IMR-90 (cell line): ENCODE measurements around the gene DNM2. TPM values are rescaled to one million over a fixed set of nuclear protein-coding genes. Genes with fewer than 3 reads are reported as not detected.

ENCODE experiments used
- ATAC-seq: fragments of 200-7000 bp; cut with Tn5 transposase; 2 replicates; pipeline ENCODE4 v1.9.1; 2020; ENCODE audit warnings: low read depth, mild to moderate bottlenecking, moderate library complexity
- BruUV-seq: library from RNA; stranded (reverse); fragments of 400-500 nt; replicated peaks from 2 replicates; lab custom pipeline; 2021; lab: Mats Ljungman, UMichigan
- CTCF ChIA-PET: fragments of 300-600 bp; formaldehyde crosslinking; extraction: SDS; loops from one replicate; lab custom pipeline; 2021; ENCODE audit warnings: antibody characterized with exemption; lab: Yijun Ruan, JAX
- POLR2A ChIA-PET: fragments of 300-600 bp; sonication (Branson Sonifier 250); formaldehyde crosslinking; loops from one replicate; lab custom pipeline; 2022; ENCODE audit warnings: antibody characterized with exemption; ENCODE audit not compliant: unreplicated experiment; lab: Charles Lee
- DNase-seq: peaks from one replicate; pipeline ENCODE4 v3.0.0; 2013
- H2AFZ ChIP-seq: replicated peaks from 2 replicates; pipeline ENCODE3; 2013; ENCODE audit warnings: low read length, mild to moderate bottlenecking; ENCODE audit not compliant: poor library complexity
- H2AK5ac ChIP-seq: 2 replicates; pipeline ENCODE4 v1.6.1; 2013; ENCODE audit warnings: low read depth, low read length, inconsistent platforms
- H2AK9ac ChIP-seq: replicated peaks from 2 replicates; pipeline ENCODE3; 2013; ENCODE audit warnings: mild to moderate bottlenecking, low read depth, low read length, moderate library complexity; ENCODE audit not compliant: poor library complexity
- H2BK120ac ChIP-seq: 2 replicates; pipeline ENCODE4 v1.6.1; 2013; ENCODE audit warnings: low read depth, low read length, inconsistent platforms
- H2BK15ac ChIP-seq: 3 replicates; pipeline ENCODE4 v1.6.1; 2013; ENCODE audit warnings: low read depth, low read length, inconsistent platforms
- H2BK20ac ChIP-seq: 2 replicates; pipeline ENCODE4 v1.6.1; 2013; ENCODE audit warnings: low read depth, mild to moderate bottlenecking, inconsistent platforms, low read length, moderate library complexity
- H2BK5ac ChIP-seq: 2 replicates; pipeline ENCODE4 v1.6.1; 2013; ENCODE audit warnings: mild to moderate bottlenecking, low read depth, low read length, inconsistent platforms; ENCODE audit not compliant: poor library complexity, severe bottlenecking
- H3K14ac ChIP-seq: replicated peaks from 2 replicates; pipeline ENCODE4 v1.6.1; 2013; ENCODE audit warnings: low read depth, low read length, inconsistent platforms
- H3K18ac ChIP-seq: 2 replicates; pipeline ENCODE4 v1.6.1; 2013; ENCODE audit warnings: low read depth, low read length, control low read depth
- H3K23ac ChIP-seq: 2 replicates; pipeline ENCODE4 v1.6.1; 2013; ENCODE audit warnings: low read depth, low read length, inconsistent platforms
- H3K27ac ChIP-seq: 2 replicates; pipeline ENCODE4 v1.5.1; 2013; ENCODE audit warnings: mild to moderate bottlenecking, control low read depth, low read length; ENCODE audit not compliant: insufficient read depth
- H3K27me3 ChIP-seq: 2 replicates; pipeline ENCODE4 v1.6.1; 2013; ENCODE audit warnings: low read length; ENCODE audit not compliant: control insufficient read depth, insufficient read depth
- H3K36me3 ChIP-seq: 2 replicates; pipeline ENCODE4 v1.6.1; 2013; ENCODE audit warnings: low read length, mixed read lengths; ENCODE audit not compliant: control insufficient read depth, insufficient read depth
- H3K4ac ChIP-seq: 2 replicates; pipeline ENCODE4 v1.6.1; 2013; ENCODE audit warnings: low read depth, low read length, inconsistent platforms
- H3K4me1 ChIP-seq: 2 replicates; pipeline ENCODE4 v1.6.1; 2013; ENCODE audit warnings: low read length, mixed read lengths; ENCODE audit not compliant: control insufficient read depth, insufficient read depth
- H3K4me2 ChIP-seq: 2 replicates; pipeline ENCODE4 v1.6.1; 2013; ENCODE audit warnings: low read depth, mild to moderate bottlenecking, control low read depth, low read length, moderate library complexity
- H3K4me3 ChIP-seq: 2 replicates; pipeline ENCODE4 v1.5.1; 2013; ENCODE audit warnings: low read depth, mild to moderate bottlenecking, control low read depth, low read length, moderate library complexity; ENCODE audit not compliant: insufficient read depth
- H3K56ac ChIP-seq: 2 replicates; pipeline ENCODE4 v1.6.1; 2013; ENCODE audit warnings: low read length, inconsistent platforms; ENCODE audit not compliant: insufficient read depth; ENCODE audit errors: extremely low read depth
- H3K79me1 ChIP-seq, 2 experiments: 2 replicates each; pipeline ENCODE4 v1.6.1; 2013; ENCODE audit warnings: low read length in 2 of 2, inconsistent platforms in 1 of 2, low read depth in 1 of 2
- H3K9ac ChIP-seq: 2 replicates; pipeline ENCODE4 v1.6.1; 2013; ENCODE audit warnings: low read depth, low read length, control low read depth
- H3K9me1 ChIP-seq: 2 replicates; pipeline ENCODE4 v1.6.1; 2013; ENCODE audit warnings: low read length, inconsistent platforms; ENCODE audit not compliant: insufficient read depth
- H3K9me3 ChIP-seq: 2 replicates; pipeline ENCODE4 v1.6.1; 2013; ENCODE audit warnings: low read length; ENCODE audit not compliant: control insufficient read depth, insufficient read depth
- H4K20me1 ChIP-seq: 2 replicates; pipeline ENCODE4 v1.6.1; 2013; ENCODE audit warnings: low read length, inconsistent platforms; ENCODE audit not compliant: insufficient read depth
- H4K5ac ChIP-seq: 2 replicates; pipeline ENCODE4 v1.6.1; 2013; ENCODE audit warnings: mild to moderate bottlenecking, low read depth, low read length, control low read depth
- H4K8ac ChIP-seq, 2 experiments: 2 replicates each; pipeline ENCODE4 v1.6.1; 2013; ENCODE audit warnings: low read depth in 2 of 2, low read length in 2 of 2, control low read depth in 1 of 2, inconsistent platforms in 1 of 2
- H4K91ac ChIP-seq: 2 replicates; pipeline ENCODE4 v1.6.1; 2013; ENCODE audit warnings: low read depth, low read length, inconsistent platforms; ENCODE audit not compliant: insufficient read depth
- BHLHE40 ChIP-seq: fragments of 150-350 bp; IDR thresholded peaks from 2 replicates; pipeline ENCODE4 v1.6.1; 2016; ENCODE audit warnings: mild to moderate bottlenecking, low read depth, low read length
- CEBPB ChIP-seq: IDR thresholded peaks from 2 replicates; pipeline ENCODE4 v1.6.1; 2012; ENCODE audit warnings: low read depth, low read length, improper control_type of control experiment
- CHD1 ChIP-seq: IDR thresholded peaks from 2 replicates; pipeline ENCODE4 v1.6.1; 2012; ENCODE audit warnings: low read depth, low read length, improper control_type of control experiment
- ELK1 ChIP-seq: fragments of 150-350 bp; IDR thresholded peaks from 2 replicates; pipeline ENCODE4 v1.6.1; 2016; ENCODE audit warnings: low read depth, mild to moderate bottlenecking, low read length, moderate library complexity, borderline replicate concordance
- FOS ChIP-seq: fragments of 150-350 bp; IDR thresholded peaks from 2 replicates; pipeline ENCODE4 v1.6.1; 2016; ENCODE audit warnings: low read depth, low read length
- MAFK ChIP-seq: IDR thresholded peaks from 2 replicates; pipeline ENCODE4 v1.6.1; 2012; ENCODE audit warnings: low read depth, low read length, improper control_type of control experiment
- MAZ ChIP-seq: IDR thresholded peaks from 2 replicates; pipeline ENCODE4 v1.6.1; 2012; ENCODE audit warnings: low read depth, mild to moderate bottlenecking, low read length, improper control_type of control experiment, moderate library complexity, borderline replicate concordance
- MXI1 ChIP-seq: IDR thresholded peaks from 2 replicates; pipeline ENCODE4 v1.6.1; 2012; ENCODE audit warnings: low read depth, mild to moderate bottlenecking, low read length, moderate library complexity, borderline replicate concordance
- NFE2L2 ChIP-seq: fragments of 150-350 bp; IDR thresholded peaks from 2 replicates; pipeline ENCODE4 v1.6.1; 2016; ENCODE audit warnings: low read depth, mild to moderate bottlenecking, low read length
- POLR2A ChIP-seq: IDR thresholded peaks from 2 replicates; pipeline ENCODE4 v1.6.1; 2012; ENCODE audit warnings: mild to moderate bottlenecking, low read depth, low read length
- RAD21 ChIP-seq: IDR thresholded peaks from 2 replicates; pipeline ENCODE4 v1.6.1; 2012; ENCODE audit warnings: low read length, improper control_type of control experiment
- RCOR1 ChIP-seq: IDR thresholded peaks from 2 replicates; pipeline ENCODE4 v1.6.1; 2012; ENCODE audit warnings: mild to moderate bottlenecking, low read length, improper control_type of control experiment; ENCODE audit not compliant: insufficient replicate concordance
- RFX5 ChIP-seq: IDR thresholded peaks from 2 replicates; pipeline ENCODE4 v1.8.0; 2012; ENCODE audit warnings: low read depth, mild to moderate bottlenecking, low read length, moderate library complexity
- SMC3 ChIP-seq: fragments of 150-350 bp; IDR thresholded peaks from 2 replicates; pipeline ENCODE4 v1.6.1; 2016; ENCODE audit warnings: low read depth, mild to moderate bottlenecking, antibody characterized with exemption, low read length, moderate library complexity
- WGBS, 2 experiments: methylation state at CpG; one replicate each; pipeline versions ENCODE4 v1.1.5 to v1.1.7; 2013; ENCODE audit warnings: missing lambda C conversion rate in 2 of 2; ENCODE audit not compliant: insufficient read length in 1 of 2; ENCODE audit errors: extremely low coverage in 2 of 2; 5-methylcytosine and 5-hydroxymethylcytosine counted together
- dilution Hi-C: fragments of 300-500 bp; cut with HindIII; formaldehyde crosslinking; loops from one replicate; pipeline ENCODE4 v1.14.3; 2018; ENCODE audit warnings: low sequenced_read_pairs; ENCODE audit not compliant: unreplicated experiment
- in situ Hi-C: fragments of 300-500 bp; cut with MboI; formaldehyde crosslinking; loops from 3 replicates; pipeline ENCODE4 v1.14.3; 2019; ENCODE audit warnings: low sequenced_read_pairs, inconsistent platforms, mixed read lengths
- intact Hi-C: fragments of 100-400 bp; cut with micrococcal nuclease; formaldehyde crosslinking; loops from 2 replicates; pipeline ENCODE4 v1.10.0; 2022
- polyA plus RNA-seq, 3 experiments: library from polyadenylated mRNA; depleted of rRNA; stranded (reverse); fragments of >200 nt; gene quantifications; 2 replicates each; pipeline ENCODE4 v1.2.3, GENCODE V29; 2012; ENCODE audit warnings: low replicate concordance in 1 of 3
- total RNA-seq: library from RNA; depleted of rRNA; stranded (reverse); fragments of >200 nt; gene quantifications from 2 replicates; pipeline ENCODE4 v1.2.3, GENCODE V29; 2012
- TF ChIP-seq, protein P1 (sequence below): conservative IDR thresholded peaks from 2 replicates; pipeline ENCODE4 v1.5.1; 2012; ENCODE audit warnings: mild to moderate bottlenecking, low read depth, low read length, improper control_type of control experiment
- TF ChIP-seq, protein P2 (sequence below): fragments of 150-350 bp; IDR thresholded peaks from 2 replicates; pipeline ENCODE4 v1.6.1; 2017; ENCODE audit warnings: mild to moderate bottlenecking, antibody characterized with exemption, low read length, low read depth

The DNM2 gene
- total and polyA plus RNA-seq, 2 of the 4 experiments (the other 2 are of a cell fraction), result 55.6 to 74.2 TPM

GRCh38 chr19:10848230-10848856 is 130.5 kb downstream of the DNM2 start, which contains the start of gene C19orf38:
TSS of gene C19orf38 (plus strand) at chr19:10848415. CDS start at chr19:10848509, 94 bp downstream.
- no peak within 1 kb of the TSS; the same call in 1 of the 2 replicates for H3K9ac ChIP-seq
- TF ChIP-seq NFE2L2 (no peak), POLR2A (no peak), MAZ (no peak), SMC3 (no peak), RCOR1 (no peak), ELK1 (no peak), MXI1 (no peak), RFX5 (no peak), CHD1 (no peak), FOS (no peak), MAFK (no peak), BHLHE40 (no peak), CEBPB (no peak), RAD21 (no peak)
- TF ChIP-seq, protein P1, sequence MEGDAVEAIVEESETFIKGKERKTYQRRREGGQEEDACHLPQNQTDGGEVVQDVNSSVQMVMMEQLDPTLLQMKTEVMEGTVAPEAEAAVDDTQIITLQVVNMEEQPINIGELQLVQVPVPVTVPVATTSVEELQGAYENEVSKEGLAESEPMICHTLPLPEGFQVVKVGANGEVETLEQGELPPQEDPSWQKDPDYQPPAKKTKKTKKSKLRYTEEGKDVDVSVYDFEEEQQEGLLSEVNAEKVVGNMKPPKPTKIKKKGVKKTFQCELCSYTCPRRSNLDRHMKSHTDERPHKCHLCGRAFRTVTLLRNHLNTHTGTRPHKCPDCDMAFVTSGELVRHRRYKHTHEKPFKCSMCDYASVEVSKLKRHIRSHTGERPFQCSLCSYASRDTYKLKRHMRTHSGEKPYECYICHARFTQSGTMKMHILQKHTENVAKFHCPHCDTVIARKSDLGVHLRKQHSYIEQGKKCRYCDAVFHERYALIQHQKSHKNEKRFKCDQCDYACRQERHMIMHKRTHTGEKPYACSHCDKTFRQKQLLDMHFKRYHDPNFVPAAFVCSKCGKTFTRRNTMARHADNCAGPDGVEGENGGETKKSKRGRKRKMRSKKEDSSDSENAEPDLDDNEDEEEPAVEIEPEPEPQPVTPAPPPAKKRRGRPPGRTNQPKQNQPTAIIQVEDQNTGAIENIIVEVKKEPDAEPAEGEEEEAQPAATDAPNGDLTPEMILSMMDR, result no peak
- TF ChIP-seq, protein P2, sequence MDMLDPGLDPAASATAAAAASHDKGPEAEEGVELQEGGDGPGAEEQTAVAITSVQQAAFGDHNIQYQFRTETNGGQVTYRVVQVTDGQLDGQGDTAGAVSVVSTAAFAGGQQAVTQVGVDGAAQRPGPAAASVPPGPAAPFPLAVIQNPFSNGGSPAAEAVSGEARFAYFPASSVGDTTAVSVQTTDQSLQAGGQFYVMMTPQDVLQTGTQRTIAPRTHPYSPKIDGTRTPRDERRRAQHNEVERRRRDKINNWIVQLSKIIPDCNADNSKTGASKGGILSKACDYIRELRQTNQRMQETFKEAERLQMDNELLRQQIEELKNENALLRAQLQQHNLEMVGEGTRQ, result no peak
- BruUV-seq, result no TSS peak
- peaks cover 5% of the 10 kb centered on the region; the same call in 1 of the 2 replicates for H3K27me3 ChIP-seq
- H2BK120ac ChIP-seq, result no peak within 1 kb of the TSS
- no peak within 1 kb of the TSS for H4K8ac ChIP-seq
- dilution Hi-C loops (no loop called here), intact Hi-C loops (no loop called here), in situ Hi-C loops (no loop called here)
- ATAC-seq, result no peak
- H2AFZ ChIP-seq, result peak within 1 kb of the TSS; percentile 40
- H2BK20ac ChIP-seq, result no peak within 1 kb of the TSS
- WGBS, 2 experiments, result 5% methylated on average over 5 of the region's 14 CpGs; no CpG with 5 or more reads in 1 of the 2 experiments
- DNase-seq, result no peak
- no peak within 1 kb of the TSS for H3K23ac ChIP-seq
- no peak within 1 kb of the TSS for H3K14ac ChIP-seq
- no peak within 1 kb of the TSS for H3K4ac ChIP-seq
- H4K5ac ChIP-seq, result no peak within 1 kb of the TSS; the same call in 1 of the 2 replicates
- H3K9me1 ChIP-seq, result no peaks in the 10 kb centered on the region
- no peak within 1 kb of the TSS; the same call in 1 of the 2 replicates for H3K18ac ChIP-seq
- H3K4me3 ChIP-seq, result no peak within 1 kb of the TSS
- no peak within 1 kb of the TSS for H2BK5ac ChIP-seq
- no peak within 1 kb of the TSS for H3K56ac ChIP-seq
- H3K36me3 ChIP-seq, result no peaks in the 10 kb centered on the region
- H3K4me2 ChIP-seq, result peak within 1 kb of the TSS; percentile 18; the same call in 1 of the 2 replicates
- H3K4me1 ChIP-seq, result peaks cover 3% of the 10 kb centered on the region; the same call in 1 of the 2 replicates
- no peaks in the 10 kb centered on the region for H4K20me1 ChIP-seq
- H3K79me1 ChIP-seq, result no peaks in the 10 kb centered on the region
- H2AK9ac ChIP-seq, result no peak within 1 kb of the TSS
- ChIA-PET POLR2A (no interaction called here), CTCF (no interaction called here)
- no peak within 1 kb of the TSS for H2BK15ac ChIP-seq
- H2AK5ac ChIP-seq, result peak within 1 kb of the TSS; percentile 39; the same call in 1 of the 2 replicates
- no peak within 1 kb of the TSS for H3K27ac ChIP-seq
- peaks cover 3% of the 10 kb centered on the region for H3K9me3 ChIP-seq
- no peak within 1 kb of the TSS for H4K91ac ChIP-seq
